HK-2 (cell line): ENCODE data around the gene ZMYND12.
"Not testable (repeated sequence)": the region's sequence is repeated elsewhere in the genome, so short reads cannot be mapped to it uniquely, and the experiment has no call there.

Source experiments
- DNase-seq: peaks from one replicate; pipeline ENCODE4 v3.0.0-alpha.2; 2018; ENCODE audit not compliant: unreplicated experiment

Gene ZMYND12

GRCh38 chr1:42456010-42456753 is at the start of gene ZMYND12, which contains the start of gene PPCS:
Gene ZMYND12, minus strand, starts transcription at chr1:42456022. Its CDS starts 25 bp downstream, at chr1:42455997.
Gene PPCS, plus strand, starts transcription at chr1:42456543. Its CDS starts 23 bp downstream, at chr1:42456566.
- peak; percentile 84 for DNase-seq

- DNase-seq = no peak
These were observed 48.8 kb upstream of the ZMYND12 start for GRCh38 chr1:42504535-42505128.

- DNase-seq = not testable (repeated sequence)
These were observed 46.2 kb upstream of the ZMYND12 start for GRCh38 chr1:42502031-42502430.

GRCh38 chr1:42490237-42490636 is 34.4 kb upstream of the ZMYND12 start:
- DNase-seq = no peak

GRCh38 chr1:42484382-42484781 is 28.6 kb upstream of the ZMYND12 start:
- DNase-seq = peak; percentile 15

GRCh38 chr1:42482635-42483153 is 26.9 kb upstream of the ZMYND12 start:
- no peak for DNase-seq

GRCh38 chr1:42480921-42481320 is 25.1 kb upstream of the ZMYND12 start:
- no peak for DNase-seq

GRCh38 chr1:42479621-42480020 is 23.8 kb upstream of the ZMYND12 start:
- no peak for DNase-seq

- DNase-seq = no peak
These were observed 22.0 kb upstream of the ZMYND12 start for GRCh38 chr1:42477775-42478174.

GRCh38 chr1:42477354-42477753 is 21.5 kb upstream of the ZMYND12 start:
- DNase-seq = not testable (repeated sequence)

- DNase-seq = no peak
These were observed 20.8 kb upstream of the ZMYND12 start for GRCh38 chr1:42476605-42477004.

GRCh38 chr1:42469727-42470126 is 13.9 kb upstream of the ZMYND12 start:
- DNase-seq = no peak

GRCh38 chr1:42466030-42466429 is 10.2 kb upstream of the ZMYND12 start:
- DNase-seq = no peak

- DNase-seq = no peak
These were observed 8.1 kb upstream of the ZMYND12 start for GRCh38 chr1:42463921-42464320.

- DNase-seq = peak; percentile 94
These were observed 7.3 kb upstream of the ZMYND12 start, which contains the start of gene CCDC30 for GRCh38 chr1:42462828-42463763. Gene CCDC30, plus strand, starts transcription at chr1:42463286. Its CDS starts 17,266 bp downstream, at chr1:42480552.

- DNase-seq = no peak
These were observed 5.4 kb upstream of the ZMYND12 start for GRCh38 chr1:42461196-42461595.

- DNase-seq = no peak
These were observed 900 bp upstream of the ZMYND12 start for GRCh38 chr1:42456754-42457089.

GRCh38 chr1:42454403-42454802 is 1.4 kb downstream of the ZMYND12 start:
- no peak for DNase-seq

- DNase-seq = no peak
These were observed 2.4 kb downstream of the ZMYND12 start for GRCh38 chr1:42453386-42453785.

- no peak for DNase-seq
These were observed 5.8 kb downstream of the ZMYND12 start for GRCh38 chr1:42450061-42450460.

- DNase-seq = no peak
These were observed 6.6 kb downstream of the ZMYND12 start for GRCh38 chr1:42449256-42449655.

- DNase-seq = no peak
These were observed 13.2 kb downstream of the ZMYND12 start for GRCh38 chr1:42442662-42443061.
